Keratinocyte (primary cell): ENCODE data around the gene CCNB1IP1. TPM values are rescaled to one million over a fixed set of nuclear protein-coding genes. Genes with fewer than 3 reads are reported as not detected.

Source experiments
- DNase-seq: peaks from one replicate; pipeline ENCODE4 v3.0.0-alpha.2; 2011; ENCODE audit warnings: low read depth, missing footprints, low spot score
- FAIRE-seq: peaks from 2 replicates; lab custom pipeline; 2011; peaks lifted over from hg19 to GRCh38; lab: Jason Lieb, UNC
- H2AFZ ChIP-seq: 2 replicates; pipeline ENCODE4 v1.6.0; 2012; ENCODE audit warnings: low read length, control low read depth, inconsistent platforms; ENCODE audit not compliant: control insufficient read depth
- H3K27ac ChIP-seq: 2 replicates; pipeline ENCODE4 v1.5.1; 2011; ENCODE audit warnings: low read length; ENCODE audit not compliant: control insufficient read depth, insufficient read depth
- H3K27me3 ChIP-seq: 3 replicates; pipeline ENCODE4 v1.6.0; 2011; ENCODE audit warnings: low read length; ENCODE audit not compliant: control insufficient read depth, insufficient read depth; ENCODE audit errors: extremely low read depth
- H3K36me3 ChIP-seq, 2 experiments: 2 replicates in 1 of 2; 3 replicates in 1 of 2; pipeline ENCODE4 v1.5.1; 2011; ENCODE audit warnings: low read length in 2 of 2, mild to moderate bottlenecking in 1 of 2; ENCODE audit not compliant: control insufficient read depth in 2 of 2, insufficient read depth in 2 of 2; ENCODE audit errors: extremely low read depth in 1 of 2
- H3K4me1 ChIP-seq: 3 replicates; pipeline ENCODE4 v1.5.1; 2011; ENCODE audit warnings: low read length; ENCODE audit not compliant: control insufficient read depth, insufficient read depth; ENCODE audit errors: extremely low read depth
- H3K4me2 ChIP-seq: 3 replicates; pipeline ENCODE4 v1.6.0; 2011; ENCODE audit warnings: low read depth, low read length; ENCODE audit not compliant: control insufficient read depth, insufficient read depth; ENCODE audit errors: extremely low read depth
- H3K4me3 ChIP-seq, 3 experiments: fragments of 200-600 bp in 1 of 3; sonication (generic) in 1 of 3; 2 replicates in 2 of 3; 3 replicates in 1 of 3; pipeline ENCODE4 v1.5.1; 2011 to 2016; ENCODE audit warnings: low read length in 3 of 3, mild to moderate bottlenecking in 3 of 3, control low read depth in 2 of 3, inconsistent platforms in 1 of 3, low read depth in 1 of 3, mixed read lengths in 1 of 3, mixed run types in 1 of 3, moderate library complexity in 1 of 3; ENCODE audit not compliant: control insufficient read depth in 2 of 3, insufficient read depth in 2 of 3; ENCODE audit errors: extremely low read depth in 1 of 3
- H3K79me2 ChIP-seq: 2 replicates; pipeline ENCODE4 v1.6.0; 2012; ENCODE audit warnings: low read length; ENCODE audit not compliant: control insufficient read depth, insufficient read depth
- H3K9ac ChIP-seq: 3 replicates; pipeline ENCODE4 v1.6.0; 2011; ENCODE audit warnings: low read length; ENCODE audit not compliant: control insufficient read depth, insufficient read depth; ENCODE audit errors: extremely low read depth
- H3K9me1 ChIP-seq: 3 replicates; pipeline ENCODE4 v1.6.0; 2011; ENCODE audit warnings: low read length; ENCODE audit not compliant: control insufficient read depth, insufficient read depth; ENCODE audit errors: extremely low read depth
- H3K9me3 ChIP-seq: 2 replicates; pipeline ENCODE4 v1.5.1; 2012; ENCODE audit warnings: low read depth, low read length; ENCODE audit not compliant: control insufficient read depth
- H4K20me1 ChIP-seq: 3 replicates; pipeline ENCODE4 v1.6.0; 2011; ENCODE audit warnings: low read length; ENCODE audit not compliant: control insufficient read depth, insufficient read depth; ENCODE audit errors: extremely low read depth
- CTCF ChIP-seq, 3 experiments: IDR thresholded peaks in 1 of 3; conservative IDR thresholded peaks in 1 of 3; optimal IDR thresholded peaks in 1 of 3; 2 replicates in 2 of 3; 3 replicates in 1 of 3; pipeline versions ENCODE3 to v1.5.1; 2011; ENCODE audit warnings: low read length in 3 of 3, mild to moderate bottlenecking in 3 of 3, moderate library complexity in 2 of 3, control low read depth in 1 of 3, inconsistent platforms in 1 of 3; ENCODE audit not compliant: insufficient read depth in 2 of 3; ENCODE audit errors: extremely low read depth in 1 of 3
- EZH2 ChIP-seq: IDR thresholded peaks from one replicate; pipeline ENCODE4 v1.6.1; 2012; ENCODE audit warnings: inconsistent platforms, mild to moderate bottlenecking, low read length, moderate library complexity
- dilution Hi-C: fragments of 300-500 bp; cut with MboI; formaldehyde crosslinking; loops from one replicate; pipeline ENCODE4 v1.7.0; 2020; ENCODE audit warnings: low sequenced_read_pairs; ENCODE audit not compliant: extremely low pct_ligation_motif_present
- polyA plus RNA-seq, 5 experiments: library from polyadenylated mRNA; depleted of rRNA in 3 of 5; stranded (reverse) in 3 of 5; stranded (forward) in 1 of 5; unstranded in 1 of 5; fragments of >200 nt; gene quantifications; 1 replicate in 1 of 5; 2 replicates in 3 of 5; 3 replicates in 1 of 5; pipeline versions ENCODE4 v1.2.1 to v1.2.3, GENCODE V29; 2011 to 2012; ENCODE audit warnings: missing spikeins in 2 of 5, low read depth in 1 of 5, low replicate concordance in 1 of 5

CCNB1IP1 gene
- polyA plus RNA-seq, 1 donor (not counting 4 experiments of a cell fraction or from before 2014, with no cell fraction given), result 65.8 TPM

- no peak for TF ChIP-seq EZH2
- TF ChIP-seq CTCF (optimal IDR thresholded peaks at IDR 0.05 in 1 of 3, IDR thresholded peaks at IDR 0.05 in 1 of 3, conservative IDR thresholded peaks at IDR 0.05 in 1 of 3; ENCODE audit: extremely low read depth in 1 of 3, insufficient read depth in 2 of 3, low read length in 3 of 3), result no peak
These were observed 17.2 kb upstream of the CCNB1IP1 start for GRCh38 chr14:20350282-20350681.

GRCh38 chr14:20347747-20348146, 14.7 kb upstream of the CCNB1IP1 start:
- H3K4me3 ChIP-seq, result no peak overlapping the region
- no peak for TF ChIP-seq EZH2
- TF ChIP-seq CTCF (optimal IDR thresholded peaks at IDR 0.05 in 1 of 3, IDR thresholded peaks at IDR 0.05 in 1 of 3, conservative IDR thresholded peaks at IDR 0.05 in 1 of 3; ENCODE audit: extremely low read depth in 1 of 3, insufficient read depth in 2 of 3, low read length in 3 of 3), result no peak
- DNase-seq, result no peak
- H3K9me3 ChIP-seq, result no peaks in the 10 kb centered on the region
- no peak overlapping the region for H3K4me2 ChIP-seq
- H3K27ac ChIP-seq, result no peak overlapping the region
- peaks cover 11% of the 10 kb centered on the region for H3K79me2 ChIP-seq
- no peaks in the 10 kb centered on the region for H3K27me3 ChIP-seq
- no peak overlapping the region for H2AFZ ChIP-seq
- H3K9ac ChIP-seq, result no peak overlapping the region
- no peaks in the 10 kb centered on the region for H4K20me1 ChIP-seq
- no peak for FAIRE-seq
- dilution Hi-C loops, result no loop called here
- peaks cover 4% of the 10 kb centered on the region for H3K4me1 ChIP-seq
- no peaks in the 10 kb centered on the region for H3K9me1 ChIP-seq
- peaks cover 3 to 19% of the 10 kb centered on the region in 2 experiments for H3K36me3 ChIP-seq

More at GRCh38 chr14:20350282-20350681, 17.2 kb upstream of the CCNB1IP1 start:
- no peaks in the 10 kb centered on the region for H3K4me1 ChIP-seq
- DNase-seq (no peak), FAIRE-seq (no peak)
- H3K79me2 ChIP-seq, result no peaks in the 10 kb centered on the region
- H3K4me2 ChIP-seq, result no peak overlapping the region
- no peaks in the 10 kb centered on the region for H3K9me3 ChIP-seq
- no peaks in the 10 kb centered on the region for H4K20me1 ChIP-seq
- no peak overlapping the region for H3K9ac ChIP-seq
- H3K9me1 ChIP-seq, result no peaks in the 10 kb centered on the region
- dilution Hi-C loops, result no loop called here
- no peak overlapping the region for H3K27ac ChIP-seq
- H2AFZ ChIP-seq, result no peak overlapping the region
- no peaks in the 10 kb centered on the region for H3K27me3 ChIP-seq
- H3K36me3 ChIP-seq, result peaks cover 7 to 27% of the 10 kb centered on the region in 2 experiments
- no peak overlapping the region for H3K4me3 ChIP-seq
